PFSK-1 (cell line): ENCODE data around the gene SLC25A26.

ENCODE experiments used
- SIN3A ChIP-seq: IDR thresholded peaks from 2 replicates; pipeline ENCODE4 v1.6.1; 2012; ENCODE audit warnings: mild to moderate bottlenecking, low read length, moderate library complexity, borderline replicate concordance; ENCODE audit not compliant: insufficient read depth
- TF ChIP-seq, protein P1 (sequence below), 2 experiments: IDR thresholded peaks; 2 replicates each; pipeline versions ENCODE4 v1.6.1 to v1.8.0; 2011 to 2012; ENCODE audit warnings: low read depth in 2 of 2, low read length in 2 of 2, control low read depth in 1 of 2, inconsistent platforms in 1 of 2, mild to moderate bottlenecking in 1 of 2, moderate library complexity in 1 of 2; ENCODE audit not compliant: insufficient read depth in 1 of 2

DNA sequence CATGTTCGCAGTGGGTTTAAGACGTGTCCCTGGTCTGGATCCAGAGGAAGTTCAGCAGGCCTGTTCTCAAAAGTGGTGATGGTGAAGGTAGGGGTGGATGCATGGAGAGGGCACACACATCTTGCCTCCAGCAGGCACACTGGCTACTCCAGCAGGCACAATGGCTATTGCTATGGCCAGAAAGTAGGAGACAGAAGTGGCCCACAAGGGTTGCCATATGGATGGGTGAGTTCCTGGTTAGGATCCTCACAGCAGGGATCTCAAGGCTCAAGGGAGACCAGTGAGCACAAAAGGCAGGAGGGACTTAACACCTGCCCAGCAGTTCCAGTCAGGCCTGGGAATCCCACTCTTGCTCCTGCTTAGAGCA, 172.1 kb downstream of the SLC25A26 start:
- TF ChIP-seq, protein P1, sequence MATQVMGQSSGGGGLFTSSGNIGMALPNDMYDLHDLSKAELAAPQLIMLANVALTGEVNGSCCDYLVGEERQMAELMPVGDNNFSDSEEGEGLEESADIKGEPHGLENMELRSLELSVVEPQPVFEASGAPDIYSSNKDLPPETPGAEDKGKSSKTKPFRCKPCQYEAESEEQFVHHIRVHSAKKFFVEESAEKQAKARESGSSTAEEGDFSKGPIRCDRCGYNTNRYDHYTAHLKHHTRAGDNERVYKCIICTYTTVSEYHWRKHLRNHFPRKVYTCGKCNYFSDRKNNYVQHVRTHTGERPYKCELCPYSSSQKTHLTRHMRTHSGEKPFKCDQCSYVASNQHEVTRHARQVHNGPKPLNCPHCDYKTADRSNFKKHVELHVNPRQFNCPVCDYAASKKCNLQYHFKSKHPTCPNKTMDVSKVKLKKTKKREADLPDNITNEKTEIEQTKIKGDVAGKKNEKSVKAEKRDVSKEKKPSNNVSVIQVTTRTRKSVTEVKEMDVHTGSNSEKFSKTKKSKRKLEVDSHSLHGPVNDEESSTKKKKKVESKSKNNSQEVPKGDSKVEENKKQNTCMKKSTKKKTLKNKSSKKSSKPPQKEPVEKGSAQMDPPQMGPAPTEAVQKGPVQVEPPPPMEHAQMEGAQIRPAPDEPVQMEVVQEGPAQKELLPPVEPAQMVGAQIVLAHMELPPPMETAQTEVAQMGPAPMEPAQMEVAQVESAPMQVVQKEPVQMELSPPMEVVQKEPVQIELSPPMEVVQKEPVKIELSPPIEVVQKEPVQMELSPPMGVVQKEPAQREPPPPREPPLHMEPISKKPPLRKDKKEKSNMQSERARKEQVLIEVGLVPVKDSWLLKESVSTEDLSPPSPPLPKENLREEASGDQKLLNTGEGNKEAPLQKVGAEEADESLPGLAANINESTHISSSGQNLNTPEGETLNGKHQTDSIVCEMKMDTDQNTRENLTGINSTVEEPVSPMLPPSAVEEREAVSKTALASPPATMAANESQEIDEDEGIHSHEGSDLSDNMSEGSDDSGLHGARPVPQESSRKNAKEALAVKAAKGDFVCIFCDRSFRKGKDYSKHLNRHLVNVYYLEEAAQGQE (IDR thresholded peaks at IDR 0.05; ENCODE audit: insufficient read depth in 1 of 2, low read depth in 2 of 2, low read length in 2 of 2): no peak
- no peak for TF ChIP-seq SIN3A
